CD4-positive, CD25-positive, alpha-beta regulatory T cell (primary cell): Measurements from ENCODE around the gene TRNP1. TPM values are rescaled to one million over a fixed set of nuclear protein-coding genes. Genes with fewer than 3 reads are reported as not detected.

ENCODE experiments used
- ATAC-seq, 2 donors: fragments of 150-1000 bp; cut with Tn5 transposase; one replicate each; pipeline ENCODE4 v1.10.0; 2021; ENCODE audit warnings: low read depth in 2 of 2, moderate number of reproducible peaks in 2 of 2, moderate library complexity in 1 of 2
- DNase-seq, 3 donors: peaks; one replicate each; pipeline versions ENCODE4 v3.0.0 to v3.0.0-alpha.2; 2012 to 2022; ENCODE audit warnings: mixed read lengths in 1 of 3
- H3K27ac ChIP-seq: one replicate; pipeline ENCODE4 v1.7.0; 2013; ENCODE audit warnings: mild to moderate bottlenecking, low read length; ENCODE audit not compliant: insufficient read depth, poor library complexity, severe bottlenecking
- H3K27me3 ChIP-seq: one replicate; pipeline ENCODE4 v1.7.0; 2013; ENCODE audit warnings: low read length; ENCODE audit not compliant: control insufficient read depth, insufficient read depth
- H3K36me3 ChIP-seq: one replicate; pipeline ENCODE4 v1.7.0; 2013; ENCODE audit warnings: mild to moderate bottlenecking, low read length, moderate library complexity; ENCODE audit not compliant: control insufficient read depth, insufficient read depth
- H3K4me1 ChIP-seq: 2 replicates; pipeline ENCODE4 v1.7.0; 2013; ENCODE audit warnings: mild to moderate bottlenecking, low read length; ENCODE audit not compliant: insufficient read depth, control insufficient read depth, poor library complexity, severe bottlenecking
- H3K4me3 ChIP-seq: one replicate; pipeline ENCODE4 v1.7.0; 2013; ENCODE audit warnings: low read depth, mild to moderate bottlenecking, low read length, moderate library complexity
- H3K9me3 ChIP-seq, 2 experiments: 1 replicate in 1 of 2; 2 replicates in 1 of 2; pipeline ENCODE4 v1.7.0; 2013; ENCODE audit warnings: low read length in 2 of 2, mild to moderate bottlenecking in 1 of 2, moderate library complexity in 1 of 2; ENCODE audit not compliant: control insufficient read depth in 2 of 2
- H3K27ac Mint-ChIP-seq, 3 donors: one replicate each; pipeline ENCODE4 v1.8.0; 2020 to 2022; ENCODE audit warnings: mild to moderate bottlenecking in 3 of 3, mixed read lengths in 3 of 3, moderate library complexity in 2 of 3
- H3K27me3 Mint-ChIP-seq: one replicate; pipeline ENCODE4 v1.8.0; 2022; ENCODE audit warnings: mild to moderate bottlenecking, mixed read lengths
- H3K36me3 Mint-ChIP-seq: one replicate; pipeline ENCODE4 v1.8.0; 2020; ENCODE audit warnings: mixed read lengths
- H3K4me1 Mint-ChIP-seq, 4 donors: one replicate each; pipeline ENCODE4 v1.8.0; 2020 to 2022; ENCODE audit warnings: mixed read lengths in 4 of 4, mild to moderate bottlenecking in 1 of 4
- H3K4me3 Mint-ChIP-seq, 4 donors: one replicate each; pipeline ENCODE4 v1.8.0; 2020 to 2022; ENCODE audit warnings: mild to moderate bottlenecking in 4 of 4, mixed read lengths in 4 of 4, moderate library complexity in 3 of 4
- H3K9me3 Mint-ChIP-seq, 7 donors: one replicate each; pipeline ENCODE4 v1.8.0; 2020 to 2022; ENCODE audit warnings: mixed read lengths in 7 of 7, mild to moderate bottlenecking in 3 of 7, moderate library complexity in 2 of 7
- polyA plus RNA-seq, 4 donors: library from polyadenylated mRNA; unstranded; fragments of 300-500 nt; fragmentation: Illumina TruSeq; gene quantifications; one replicate each; pipeline ENCODE4 v1.2.3, GENCODE V29; 2021
- total RNA-seq: library from RNA; stranded (reverse); gene quantifications from one replicate; pipeline ENCODE4 v1.2.3, GENCODE V29; 2022

TRNP1 gene
- total and polyA plus RNA-seq, 5 donors from 2014 or later = not detected

- H3K4me1 ChIP-seq = no peaks in the 10 kb centered on the region
- Mint-ChIP-seq H3K27ac (no peak overlapping the region), H3K27me3 (peaks cover 30% of the 10 kb centered on the region), H3K4me3 (no peak overlapping the region), H3K9me3 (no peaks in the 10 kb centered on the region), H3K4me1 (no peaks in the 10 kb centered on the region), H3K36me3 (no peaks in the 10 kb centered on the region)
- DNase-seq (no peak), ATAC-seq (no peak)
- no peaks in the 10 kb centered on the region for H3K9me3 ChIP-seq
- H3K27me3 ChIP-seq = peaks cover under 1% of the 10 kb centered on the region
- H3K4me3 ChIP-seq = no peak overlapping the region
- no peak overlapping the region for H3K27ac ChIP-seq
- no peaks in the 10 kb centered on the region for H3K36me3 ChIP-seq
These were observed 11.1 kb downstream of the TRNP1 start for GRCh38 chr1:27004471-27005165.

DNA sequence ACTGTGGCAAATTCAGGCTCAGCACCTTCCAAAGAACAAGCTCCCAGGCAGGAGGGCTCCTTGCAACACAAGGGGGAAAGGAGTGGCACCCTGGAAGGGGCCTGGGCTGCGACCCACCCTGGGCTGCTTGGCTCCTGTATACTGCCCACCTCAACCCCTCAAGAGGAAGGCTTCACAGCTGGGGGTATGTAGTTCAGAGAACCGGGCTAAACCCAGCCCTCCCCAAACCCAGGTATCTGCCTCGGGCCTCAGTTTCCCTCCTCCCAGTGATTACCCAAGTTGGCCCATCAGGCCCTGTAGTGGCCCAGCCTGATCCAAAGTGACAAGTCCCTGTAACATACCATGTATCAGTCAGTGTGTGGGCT lies 11.7 kb downstream of the TRNP1 start:
- H3K4me3 Mint-ChIP-seq = no peak overlapping the region
- H3K36me3 Mint-ChIP-seq = no peaks in the 10 kb centered on the region
- Histone ChIP-seq H3K36me3 (no peaks in the 10 kb centered on the region), H3K27me3 (peaks cover 3% of the 10 kb centered on the region), H3K9me3 (no peaks in the 10 kb centered on the region), H3K4me3 (no peak overlapping the region), H3K4me1 (no peaks in the 10 kb centered on the region), H3K27ac (no peak overlapping the region)
- no peak overlapping the region for H3K27ac Mint-ChIP-seq
- no peaks in the 10 kb centered on the region for H3K4me1 Mint-ChIP-seq
- no peak for DNase-seq
- ATAC-seq = no peak
- H3K27me3 Mint-ChIP-seq = peaks cover 32% of the 10 kb centered on the region
- no peaks in the 10 kb centered on the region for H3K9me3 Mint-ChIP-seq

DNA sequence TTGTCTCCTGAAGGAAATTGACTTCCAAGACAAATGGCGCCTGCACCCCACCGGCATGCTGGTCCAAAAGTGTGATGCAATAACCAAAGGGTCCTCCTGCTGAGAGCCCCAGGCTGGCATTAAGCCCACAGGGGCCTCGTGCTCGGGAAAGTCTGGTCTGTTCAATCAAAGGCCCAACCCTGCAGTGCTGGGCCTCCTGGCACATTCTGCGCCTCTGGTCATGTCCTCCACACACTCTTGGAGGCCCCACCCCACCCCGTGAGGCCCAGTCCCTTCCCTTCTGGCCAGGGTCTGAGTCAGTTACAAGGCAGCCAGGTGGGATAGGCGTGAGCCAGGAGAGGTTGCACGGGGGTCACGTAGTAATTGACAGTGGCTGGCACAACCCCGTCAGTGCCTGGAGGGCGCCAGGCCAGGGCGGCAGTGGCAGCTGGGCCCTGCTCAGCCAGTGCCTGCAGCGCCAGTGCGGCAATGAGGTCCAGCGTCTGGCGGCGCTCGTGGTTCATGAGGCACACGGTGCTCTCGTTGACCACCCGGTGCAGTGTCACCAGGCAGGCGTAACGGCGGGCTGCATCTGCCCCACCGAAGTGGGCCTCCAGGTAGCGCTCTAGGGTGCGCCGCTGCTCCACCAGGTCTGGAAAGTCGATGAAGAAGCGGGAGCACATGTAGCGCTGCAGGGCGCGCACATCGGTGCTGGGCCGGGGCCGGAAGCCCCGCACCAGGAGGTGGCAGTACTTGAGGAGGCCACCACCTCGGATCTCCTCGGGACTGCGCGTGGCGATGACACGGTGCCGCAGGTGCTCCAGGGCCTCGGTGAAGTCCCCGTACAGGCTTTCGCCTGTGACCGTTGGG lies 12.4 kb downstream of the TRNP1 start:
- H3K9me3 Mint-ChIP-seq = no peaks in the 10 kb centered on the region
- H3K4me3 ChIP-seq = no peak overlapping the region
- ATAC-seq = no peak
- no peaks in the 10 kb centered on the region for H3K4me1 ChIP-seq
- DNase-seq = no peak
- peaks cover 32% of the 10 kb centered on the region for H3K27me3 Mint-ChIP-seq
- no peaks in the 10 kb centered on the region for H3K9me3 ChIP-seq
- no peak overlapping the region for H3K4me3 Mint-ChIP-seq
- no peak overlapping the region for H3K27ac Mint-ChIP-seq
- H3K36me3 Mint-ChIP-seq = no peaks in the 10 kb centered on the region
- H3K27ac ChIP-seq = no peak overlapping the region
- no peaks in the 10 kb centered on the region for H3K4me1 Mint-ChIP-seq
- peaks cover 3% of the 10 kb centered on the region for H3K27me3 ChIP-seq
- no peaks in the 10 kb centered on the region for H3K36me3 ChIP-seq

DNA sequence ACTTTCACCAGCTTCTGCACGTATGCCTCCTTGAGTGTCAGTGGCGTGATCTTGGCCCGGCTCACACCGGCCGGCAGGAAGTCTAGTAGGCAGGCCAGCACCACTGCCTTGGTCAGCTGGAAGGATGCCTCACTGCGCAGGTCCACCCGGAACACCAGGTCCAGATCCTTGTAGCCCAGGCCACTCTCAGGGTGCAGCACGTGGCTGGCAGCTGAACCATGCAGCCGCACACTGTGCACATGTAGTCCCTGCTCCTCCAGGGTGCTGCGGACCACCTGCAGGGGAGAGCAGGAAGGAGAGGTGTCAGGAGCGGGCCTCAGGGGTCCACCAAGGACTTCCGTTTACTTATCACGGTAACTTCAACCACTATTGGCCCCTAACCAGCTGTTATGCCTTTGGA lies 13.2 kb downstream of the TRNP1 start:
- ATAC-seq (no peak), DNase-seq (no peak)
- Histone ChIP-seq H3K4me1 (no peaks in the 10 kb centered on the region), H3K36me3 (no peaks in the 10 kb centered on the region), H3K4me3 (no peak overlapping the region), H3K27me3 (peaks cover 7% of the 10 kb centered on the region), H3K9me3 (no peaks in the 10 kb centered on the region), H3K27ac (no peak overlapping the region)
- Mint-ChIP-seq H3K4me1 (peaks cover 0 to 3% (median 0%) of the 10 kb centered on the region in 4 donors), H3K27ac (no peak overlapping the region), H3K4me3 (no peak overlapping the region), H3K27me3 (peaks cover 40% of the 10 kb centered on the region), H3K36me3 (no peaks in the 10 kb centered on the region), H3K9me3 (no peaks in the 10 kb centered on the region)

GRCh38 chr1:27007909-27008582 lies 14.6 kb downstream of the TRNP1 start:
- Mint-ChIP-seq H3K27ac (no peak overlapping the region), H3K27me3 (peaks cover 49% of the 10 kb centered on the region), H3K9me3 (no peaks in the 10 kb centered on the region), H3K36me3 (no peaks in the 10 kb centered on the region), H3K4me1 (peaks cover 0 to 13% (median 3%) of the 10 kb centered on the region in 4 donors), H3K4me3 (no peak overlapping the region)
- H3K9me3 ChIP-seq = no peaks in the 10 kb centered on the region
- peaks cover 4% of the 10 kb centered on the region for H3K4me1 ChIP-seq
- peaks cover 12% of the 10 kb centered on the region for H3K27me3 ChIP-seq
- no peaks in the 10 kb centered on the region for H3K36me3 ChIP-seq
- H3K4me3 ChIP-seq = no peak overlapping the region
- ATAC-seq = no peak
- no peak overlapping the region for H3K27ac ChIP-seq
- DNase-seq = no peak

DNA sequence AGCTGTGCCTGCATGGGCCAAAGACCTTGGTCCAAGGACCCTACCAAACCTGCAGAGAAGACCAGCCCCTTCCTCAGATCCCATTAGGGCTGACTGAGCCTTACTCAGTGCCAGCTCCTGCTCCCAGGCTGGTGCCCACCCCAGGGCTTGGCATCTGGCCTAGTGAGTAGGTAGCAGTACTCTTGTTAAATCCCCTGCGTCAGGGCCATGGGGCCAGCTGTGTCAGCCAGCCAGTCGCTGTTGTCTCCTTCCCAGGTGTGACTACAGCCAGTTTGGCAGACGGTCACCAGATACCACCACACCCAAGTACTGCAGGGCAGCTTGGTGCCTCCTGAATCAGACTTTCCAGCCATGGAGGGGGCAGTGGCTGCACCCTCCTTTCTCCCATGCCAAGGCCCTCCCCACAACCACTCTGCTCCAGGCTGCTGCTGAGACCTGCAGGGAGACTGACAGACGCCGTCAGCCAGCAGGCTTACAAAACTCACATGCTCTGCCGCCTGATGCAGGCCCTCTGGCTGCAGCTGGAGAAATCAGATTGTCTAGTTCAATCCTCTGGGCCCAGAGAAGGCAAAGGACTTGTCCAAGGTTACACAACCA lies 16.2 kb downstream of the TRNP1 start:
- Histone ChIP-seq H3K27me3 (peaks cover 12% of the 10 kb centered on the region), H3K4me1 (peaks cover 6% of the 10 kb centered on the region), H3K4me3 (no peak overlapping the region), H3K9me3 (no peaks in the 10 kb centered on the region), H3K27ac (no peak overlapping the region), H3K36me3 (no peaks in the 10 kb centered on the region)
- ATAC-seq (no peak), DNase-seq (no peak)
- H3K36me3 Mint-ChIP-seq = no peaks in the 10 kb centered on the region
- H3K27me3 Mint-ChIP-seq = peaks cover 56% of the 10 kb centered on the region
- H3K27ac Mint-ChIP-seq = no peak overlapping the region
- no peaks in the 10 kb centered on the region for H3K9me3 Mint-ChIP-seq
- peaks cover 0 to 15% (median 4%) of the 10 kb centered on the region in 4 donors for H3K4me1 Mint-ChIP-seq
- no peak overlapping the region for H3K4me3 Mint-ChIP-seq

DNA sequence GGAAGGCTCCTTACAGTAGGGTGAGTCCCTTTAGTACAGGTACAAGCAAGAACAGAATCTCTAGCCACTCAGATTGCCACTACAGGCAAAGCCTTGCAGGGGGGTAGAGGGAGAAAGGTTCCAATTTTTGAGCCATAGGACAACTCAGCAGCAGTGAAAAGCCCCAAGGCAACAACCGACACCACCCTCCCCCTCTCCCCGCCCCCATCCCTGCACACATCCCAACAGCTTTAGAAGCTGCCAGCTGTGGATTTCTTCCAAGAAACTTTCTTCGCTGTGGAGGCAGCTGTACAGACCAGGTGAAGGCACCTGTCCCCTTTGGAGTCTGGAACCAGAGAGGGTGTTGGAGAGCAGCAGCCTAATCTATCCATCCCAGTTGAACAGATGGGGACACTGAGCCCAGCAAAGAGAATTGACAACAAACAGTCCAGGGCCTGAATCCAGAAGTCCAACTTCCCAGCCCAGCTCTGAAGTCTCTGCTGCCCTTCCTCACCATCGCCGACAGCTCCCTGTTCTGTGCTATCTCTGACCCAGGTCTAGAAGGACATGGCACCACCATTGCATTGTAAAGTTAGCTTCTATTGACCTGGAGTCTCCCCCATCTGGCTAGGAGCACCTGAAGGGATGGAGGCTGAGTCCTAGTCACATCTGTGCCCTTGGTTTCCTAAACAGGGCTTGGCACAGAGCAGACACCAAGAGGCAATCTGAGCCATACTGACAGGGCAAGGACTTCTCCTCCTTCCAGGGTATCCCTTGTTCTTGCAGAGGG lies 16.9 kb downstream of the TRNP1 start:
- no peaks in the 10 kb centered on the region for H3K9me3 Mint-ChIP-seq
- no peak for ATAC-seq
- Histone ChIP-seq H3K27me3 (peaks cover 12% of the 10 kb centered on the region), H3K4me1 (peaks cover 6% of the 10 kb centered on the region), H3K36me3 (no peaks in the 10 kb centered on the region), H3K27ac (no peak overlapping the region), H3K9me3 (no peaks in the 10 kb centered on the region), H3K4me3 (no peak overlapping the region)
- no peaks in the 10 kb centered on the region for H3K36me3 Mint-ChIP-seq
- peaks cover 0 to 15% (median 4%) of the 10 kb centered on the region in 4 donors for H3K4me1 Mint-ChIP-seq
- H3K4me3 Mint-ChIP-seq = no peak overlapping the region
- H3K27me3 Mint-ChIP-seq = peaks cover 61% of the 10 kb centered on the region
- DNase-seq = no peak
- no peak overlapping the region for H3K27ac Mint-ChIP-seq
